ENCODE measurements around the gene GSTA3. TPM values are rescaled to one million over a fixed set of nuclear protein-coding genes. Genes with fewer than 3 reads are reported as not detected.
"Not testable (repeated sequence)": the region's sequence is repeated elsewhere in the genome, so short reads cannot be mapped to it uniquely, and the experiment has no call there.

The GSTA3 gene
- total RNA-seq, result not detected in 2 replicates

- no peak for DNase-seq (ENCODE audit: low read depth in 2 of 2)
Observed at GRCh38 chr6:52909531-52909930, at the start of gene GSTA3. Gene GSTA3, minus strand, starts transcription at chr6:52909698. Its CDS starts 3,864 bp downstream, at chr6:52905834.

GRCh38 chr6:52958546-52959255 lies 49.2 kb upstream of the GSTA3 start:
- DNase-seq (ENCODE audit: low read depth in 2 of 2), result no peak

GRCh38 chr6:52955871-52956270 lies 46.4 kb upstream of the GSTA3 start:
- DNase-seq (ENCODE audit: low read depth in 2 of 2), result no peak

GRCh38 chr6:52953911-52954839 lies 44.7 kb upstream of the GSTA3 start:
- no peak for DNase-seq (ENCODE audit: low read depth in 2 of 2)

GRCh38 chr6:52946306-52946705 lies 36.8 kb upstream of the GSTA3 start:
- no peak for DNase-seq (ENCODE audit: low read depth in 2 of 2)

GRCh38 chr6:52942821-52943220 lies 33.3 kb upstream of the GSTA3 start:
- not testable (repeated sequence) for DNase-seq (ENCODE audit: low read depth in 2 of 2)

GRCh38 chr6:52942221-52942620 lies 32.7 kb upstream of the GSTA3 start:
- no peak for DNase-seq (ENCODE audit: low read depth in 2 of 2)

GRCh38 chr6:52937908-52938307 lies 28.4 kb upstream of the GSTA3 start:
- DNase-seq (ENCODE audit: low read depth in 2 of 2), result no peak

- no peak for DNase-seq (ENCODE audit: low read depth in 2 of 2)
Observed at GRCh38 chr6:52933778-52934177, 24.3 kb upstream of the GSTA3 start.

GRCh38 chr6:52931351-52931750 lies 21.9 kb upstream of the GSTA3 start:
- DNase-seq (ENCODE audit: low read depth in 2 of 2), result no peak

- peak; percentile 13 to 79 for DNase-seq (ENCODE audit: low read depth in 2 of 2)
Observed at GRCh38 chr6:52929321-52930164, 20.0 kb upstream of the GSTA3 start.

GRCh38 chr6:52927451-52927850 lies 18.0 kb upstream of the GSTA3 start:
- DNase-seq (ENCODE audit: low read depth in 2 of 2), result no peak

- peak in 1 of 2 donors; percentile 21 for DNase-seq (ENCODE audit: low read depth in 2 of 2)
Observed at GRCh38 chr6:52925919-52926792, 16.7 kb upstream of the GSTA3 start.

GRCh38 chr6:52925042-52925441 lies 15.5 kb upstream of the GSTA3 start:
- DNase-seq (ENCODE audit: low read depth in 2 of 2), result no peak

- not testable (repeated sequence) for DNase-seq (ENCODE audit: low read depth in 2 of 2)
Observed at GRCh38 chr6:52923689-52924088, 14.2 kb upstream of the GSTA3 start.

- no peak for DNase-seq (ENCODE audit: low read depth in 2 of 2)
Observed at GRCh38 chr6:52922161-52922560, 12.7 kb upstream of the GSTA3 start.

GRCh38 chr6:52921743-52922142 lies 12.2 kb upstream of the GSTA3 start:
- DNase-seq (ENCODE audit: low read depth in 2 of 2), result no peak

GRCh38 chr6:52919511-52919910 lies 10.0 kb upstream of the GSTA3 start:
- DNase-seq (ENCODE audit: low read depth in 2 of 2), result not testable (repeated sequence)

GRCh38 chr6:52918771-52919170 lies 9.3 kb upstream of the GSTA3 start:
- not testable (repeated sequence) for DNase-seq (ENCODE audit: low read depth in 2 of 2)

GRCh38 chr6:52918027-52918686 lies 8.7 kb upstream of the GSTA3 start:
- DNase-seq (ENCODE audit: low read depth in 2 of 2), result peak in 1 of 2 donors; percentile 35

Measured in lung microvascular endothelial cell (primary cell).